Activated gamma-delta T cell treated with anti-CD3 and anti-CD28 coated beads, Interleukin-2, amount 50 U/mL, for 16 hours (primary cell): Measurements from ENCODE around the gene PINK1.
"Not testable (repeated sequence)": the region's sequence is repeated elsewhere in the genome, so short reads cannot be mapped to it uniquely, and the experiment has no call there.

Source experiments
- DNase-seq: peaks from one replicate; pipeline ENCODE4 v3.0.0-alpha.2; 2020; ENCODE audit warnings: low read depth

The PINK1 gene

GRCh38 chr1:20645414-20645813, 12.2 kb downstream of the PINK1 start:
- no peak for DNase-seq

- no peak for DNase-seq
Observed at GRCh38 chr1:20648438-20648837, 15.2 kb downstream of the PINK1 start.

- DNase-seq: no peak
Observed at GRCh38 chr1:20648946-20649345, 15.7 kb downstream of the PINK1 start.

- no peak for DNase-seq
Observed at GRCh38 chr1:20652300-20652699, 19.0 kb downstream of the PINK1 start.

- no peak for DNase-seq
Observed at GRCh38 chr1:20654104-20654690, 20.9 kb downstream of the PINK1 start.

GRCh38 chr1:20657024-20657423, 23.8 kb downstream of the PINK1 start:
- DNase-seq: no peak

- DNase-seq: no peak
Observed at GRCh38 chr1:20658166-20658915, 25.1 kb downstream of the PINK1 start.

- DNase-seq: no peak
Observed at GRCh38 chr1:20660363-20660762, 27.1 kb downstream of the PINK1 start.

GRCh38 chr1:20660847-20661206, 27.6 kb downstream of the PINK1 start:
- DNase-seq: peak; percentile 7

- peak; percentile 91 for DNase-seq
Observed at GRCh38 chr1:20661207-20662109, 28.2 kb downstream of the PINK1 start, which contains the start of gene DDOST. TSS of gene DDOST (minus strand) at chr1:20661369. CDS start at chr1:20661350, 19 bp downstream.

- no peak for DNase-seq
Observed at GRCh38 chr1:20662110-20662475, 28.8 kb downstream of the PINK1 start.

GRCh38 chr1:20663365-20663764, 30.1 kb downstream of the PINK1 start:
- no peak for DNase-seq

GRCh38 chr1:20663969-20664715, 30.9 kb downstream of the PINK1 start:
- no peak for DNase-seq

GRCh38 chr1:20665726-20666125, 32.5 kb downstream of the PINK1 start:
- DNase-seq: no peak

GRCh38 chr1:20666146-20666545, 32.9 kb downstream of the PINK1 start:
- DNase-seq: no peak

- DNase-seq: no peak
Observed at GRCh38 chr1:20666804-20667203, 33.5 kb downstream of the PINK1 start.

- DNase-seq: no peak
Observed at GRCh38 chr1:20668581-20668980, 35.3 kb downstream of the PINK1 start.

GRCh38 chr1:20670936-20671335, 37.7 kb downstream of the PINK1 start:
- no peak for DNase-seq

- DNase-seq: no peak
Observed at GRCh38 chr1:20672265-20672632, 39.0 kb downstream of the PINK1 start.

GRCh38 chr1:20673626-20674025, 40.4 kb downstream of the PINK1 start:
- not testable (repeated sequence) for DNase-seq

GRCh38 chr1:20678599-20678998, 45.3 kb downstream of the PINK1 start:
- DNase-seq: no peak

GRCh38 chr1:20680269-20680668, 47.0 kb downstream of the PINK1 start:
- no peak for DNase-seq
